IgD-negative memory B cell (primary cell): Measurements from ENCODE around the gene WBP1L. TPM values are rescaled to one million over a fixed set of nuclear protein-coding genes. Genes with fewer than 3 reads are reported as not detected.

Source experiments
- H3K27ac Mint-ChIP-seq, 3 donors: one replicate each; pipeline ENCODE4 v1.8.0; 2020 to 2022; ENCODE audit warnings: mild to moderate bottlenecking in 3 of 3, mixed read lengths in 3 of 3, moderate library complexity in 1 of 3
- H3K27me3 Mint-ChIP-seq: one replicate; pipeline ENCODE4 v1.8.0; 2021; ENCODE audit warnings: mixed read lengths
- H3K36me3 Mint-ChIP-seq: one replicate; pipeline ENCODE4 v1.8.0; 2020; ENCODE audit warnings: mild to moderate bottlenecking, mixed read lengths
- H3K4me1 Mint-ChIP-seq, 3 donors: one replicate each; pipeline ENCODE4 v1.8.0; 2020 to 2022; ENCODE audit warnings: mixed read lengths in 3 of 3, mild to moderate bottlenecking in 1 of 3
- H3K4me3 Mint-ChIP-seq, 4 donors: one replicate each; pipeline ENCODE4 v1.8.0; 2020 to 2022; ENCODE audit warnings: mild to moderate bottlenecking in 4 of 4, mixed read lengths in 4 of 4, moderate library complexity in 3 of 4
- H3K9me3 Mint-ChIP-seq, 3 donors: one replicate each; pipeline ENCODE4 v1.8.0; 2020 to 2021; ENCODE audit warnings: mixed read lengths in 3 of 3, mild to moderate bottlenecking in 1 of 3
- polyA plus RNA-seq: library from polyadenylated mRNA; unstranded; fragments of 300-500 nt; fragmentation: Illumina TruSeq; gene quantifications from one replicate; pipeline ENCODE4 v1.2.3, GENCODE V29; 2021

The WBP1L gene
- polyA plus RNA-seq, 1 donor from 2014 or later = 28.8 TPM

GRCh38 chr10:102775935-102776669 lies 32.4 kb downstream of the WBP1L start:
- Mint-ChIP-seq H3K27ac (no peak overlapping the region), H3K4me3 (no peak overlapping the region), H3K9me3 (no peaks in the 10 kb centered on the region), H3K27me3 (no peaks in the 10 kb centered on the region), H3K36me3 (peaks cover 4% of the 10 kb centered on the region), H3K4me1 (peaks cover 15 to 35% (median 28%) of the 10 kb centered on the region in 3 donors)

GRCh38 chr10:102776779-102777456 lies 33.2 kb downstream of the WBP1L start:
- Mint-ChIP-seq H3K4me1 (peaks cover 15 to 38% (median 28%) of the 10 kb centered on the region in 3 donors), H3K36me3 (peaks cover 4% of the 10 kb centered on the region), H3K9me3 (no peaks in the 10 kb centered on the region), H3K4me3 (no peak overlapping the region), H3K27ac (no peak overlapping the region), H3K27me3 (no peaks in the 10 kb centered on the region)

GRCh38 chr10:102777711-102778453 lies 34.1 kb downstream of the WBP1L start:
- Mint-ChIP-seq H3K36me3 (peaks cover 4% of the 10 kb centered on the region), H3K4me3 (no peak overlapping the region), H3K4me1 (peaks cover 15 to 40% (median 22%) of the 10 kb centered on the region in 3 donors), H3K9me3 (no peaks in the 10 kb centered on the region), H3K27me3 (no peaks in the 10 kb centered on the region), H3K27ac (no peak overlapping the region)

- H3K27ac Mint-ChIP-seq = no peak overlapping the region
- H3K36me3 Mint-ChIP-seq = peaks cover 4% of the 10 kb centered on the region
- H3K9me3 Mint-ChIP-seq = no peaks in the 10 kb centered on the region
- no peaks in the 10 kb centered on the region for H3K27me3 Mint-ChIP-seq
- peaks cover 18 to 40% (median 24%) of the 10 kb centered on the region in 3 donors for H3K4me1 Mint-ChIP-seq
- no peak overlapping the region for H3K4me3 Mint-ChIP-seq
Measured at GRCh38 chr10:102778781-102779180, 35.0 kb downstream of the WBP1L start.

GRCh38 chr10:102779680-102780526 lies 36.2 kb downstream of the WBP1L start:
- Mint-ChIP-seq H3K36me3 (peaks cover 7% of the 10 kb centered on the region), H3K4me1 (peaks cover 18 to 31% (median 21%) of the 10 kb centered on the region in 3 donors), H3K4me3 (no peak overlapping the region), H3K27ac (peak overlapping the region in 1 of 3 donors; percentile 35), H3K9me3 (no peaks in the 10 kb centered on the region), H3K27me3 (no peaks in the 10 kb centered on the region)

GRCh38 chr10:102780527-102780808 lies 36.7 kb downstream of the WBP1L start:
- Mint-ChIP-seq H3K4me3 (no peak overlapping the region), H3K36me3 (peaks cover 7% of the 10 kb centered on the region), H3K27ac (peak overlapping the region in 1 of 3 donors; percentile 32), H3K9me3 (no peaks in the 10 kb centered on the region), H3K4me1 (peaks cover 15 to 26% (median 17%) of the 10 kb centered on the region in 3 donors), H3K27me3 (no peaks in the 10 kb centered on the region)

GRCh38 chr10:102781090-102781920 lies 37.6 kb downstream of the WBP1L start:
- Mint-ChIP-seq H3K27me3 (no peaks in the 10 kb centered on the region), H3K36me3 (peaks cover 7% of the 10 kb centered on the region), H3K4me1 (peaks cover 17 to 29% (median 22%) of the 10 kb centered on the region in 3 donors), H3K4me3 (no peak overlapping the region), H3K9me3 (no peaks in the 10 kb centered on the region), H3K27ac (no peak overlapping the region)

GRCh38 chr10:102781921-102782557 lies 38.3 kb downstream of the WBP1L start:
- peaks cover 19 to 28% (median 24%) of the 10 kb centered on the region in 3 donors for H3K4me1 Mint-ChIP-seq
- H3K27me3 Mint-ChIP-seq = no peaks in the 10 kb centered on the region
- H3K4me3 Mint-ChIP-seq = no peak overlapping the region
- H3K9me3 Mint-ChIP-seq = no peaks in the 10 kb centered on the region
- H3K36me3 Mint-ChIP-seq = peaks cover 7% of the 10 kb centered on the region
- H3K27ac Mint-ChIP-seq = no peak overlapping the region

GRCh38 chr10:102782673-102783551 lies 39.2 kb downstream of the WBP1L start:
- Mint-ChIP-seq H3K4me3 (no peak overlapping the region), H3K9me3 (no peaks in the 10 kb centered on the region), H3K27ac (peak overlapping the region in 1 of 3 donors; percentile 58), H3K4me1 (peaks cover 21 to 28% (median 24%) of the 10 kb centered on the region in 3 donors), H3K36me3 (peaks cover 7% of the 10 kb centered on the region), H3K27me3 (no peaks in the 10 kb centered on the region)

GRCh38 chr10:102783568-102783967 lies 39.8 kb downstream of the WBP1L start:
- H3K9me3 Mint-ChIP-seq = no peaks in the 10 kb centered on the region
- no peaks in the 10 kb centered on the region for H3K27me3 Mint-ChIP-seq
- H3K27ac Mint-ChIP-seq = peak overlapping the region in 1 of 3 donors; percentile 58
- no peak overlapping the region for H3K4me3 Mint-ChIP-seq
- H3K4me1 Mint-ChIP-seq = peaks cover 17 to 26% (median 26%) of the 10 kb centered on the region in 3 donors
- H3K36me3 Mint-ChIP-seq = peaks cover 7% of the 10 kb centered on the region

- H3K4me3 Mint-ChIP-seq = no peak overlapping the region
- peaks cover 3 to 10% (median 3%) of the 10 kb centered on the region in 3 donors for H3K9me3 Mint-ChIP-seq
- H3K27me3 Mint-ChIP-seq = no peaks in the 10 kb centered on the region
- H3K4me1 Mint-ChIP-seq = peaks cover 11 to 23% (median 22%) of the 10 kb centered on the region in 3 donors
- H3K27ac Mint-ChIP-seq = no peak overlapping the region
- peaks cover 7% of the 10 kb centered on the region for H3K36me3 Mint-ChIP-seq
Measured at GRCh38 chr10:102785818-102786217, 42.1 kb downstream of the WBP1L start.

- Mint-ChIP-seq H3K27ac (peak overlapping the region in 2 of 3 donors; percentile 67 to 70), H3K9me3 (peaks cover 3 to 10% (median 3%) of the 10 kb centered on the region in 3 donors), H3K4me3 (no peak overlapping the region), H3K27me3 (no peaks in the 10 kb centered on the region), H3K4me1 (peaks cover 21 to 24% (median 24%) of the 10 kb centered on the region in 3 donors), H3K36me3 (peaks cover 4% of the 10 kb centered on the region)
Measured at GRCh38 chr10:102791754-102792395, 48.1 kb downstream of the WBP1L start.
